K562 (cell line): ENCODE measurements around the gene CXCR2. TPM values are rescaled to one million over a fixed set of nuclear protein-coding genes. Genes with fewer than 3 reads are reported as not detected.

Experiments
- PATZ1 ChIP-seq: fragments of 250-450 bp; sonication (Bioruptor Pico); IDR thresholded peaks from 2 replicates; pipeline ENCODE4 v1.5.0; 2020; ENCODE audit warnings: mild to moderate bottlenecking, borderline replicate concordance
- PURB ChIP-seq: sonication (generic); formaldehyde crosslinking; IDR thresholded peaks from 2 replicates; pipeline ENCODE4 v1.9.0; 2021; ENCODE audit warnings: low read depth, mild to moderate bottlenecking, missing genetic modification reagents
- ZNF212 ChIP-seq: fragments of 450-650 bp; formaldehyde crosslinking; IDR thresholded peaks from 2 replicates; pipeline ENCODE4 v1.4.0; 2020; ENCODE audit warnings: mild to moderate bottlenecking
- ZNF253 ChIP-seq: fragments of 250-450 bp; sonication (Bioruptor Pico); conservative IDR thresholded peaks from 2 replicates; pipeline ENCODE4 v1.6.1; 2021; ENCODE audit warnings: mild to moderate bottlenecking
- ZNF445 ChIP-seq: fragments of 250-450 bp; sonication (Bioruptor Pico); IDR thresholded peaks from 2 replicates; pipeline ENCODE4 v1.4.0; 2020; ENCODE audit warnings: low read depth, mild to moderate bottlenecking, moderate library complexity
- polyA plus RNA-seq, 8 experiments: library from polyadenylated mRNA; depleted of rRNA in 4 of 8; stranded (reverse) in 5 of 8; unstranded in 3 of 8; fragments of >200 nt; fragmentation: Nextera tagmentation in 2 of 8; fragmentation: Illumina TruSeq in 1 of 8; extraction: Ambion mirVana in 2 of 8; extraction: Trizol in 1 of 8; gene quantifications; 2 replicates each; pipeline versions ENCODE4 v1.2.1 to v1.2.3, GENCODE V29; 2011 to 2014; ENCODE audit warnings: inconsistent platforms in 1 of 8, missing spikeins in 1 of 8
- total RNA-seq, 7 experiments: library from RNA; depleted of rRNA in 6 of 7; stranded (reverse); fragments of >200 nt in 6 of 7; fragmentation: Illumina TruSeq in 2 of 7; extraction: Trizol in 2 of 7; gene quantifications; 2 replicates each; pipeline versions ENCODE4 v1.2.1 to v1.2.3, GENCODE V29; 2011 to 2021; ENCODE audit warnings: low replicate concordance in 1 of 7

CXCR2 gene
- total and polyA plus RNA-seq, 9 of the 15 experiments (the other 6 are each of a cell fraction or from before 2014, with no cell fraction given): not detected

DNA sequence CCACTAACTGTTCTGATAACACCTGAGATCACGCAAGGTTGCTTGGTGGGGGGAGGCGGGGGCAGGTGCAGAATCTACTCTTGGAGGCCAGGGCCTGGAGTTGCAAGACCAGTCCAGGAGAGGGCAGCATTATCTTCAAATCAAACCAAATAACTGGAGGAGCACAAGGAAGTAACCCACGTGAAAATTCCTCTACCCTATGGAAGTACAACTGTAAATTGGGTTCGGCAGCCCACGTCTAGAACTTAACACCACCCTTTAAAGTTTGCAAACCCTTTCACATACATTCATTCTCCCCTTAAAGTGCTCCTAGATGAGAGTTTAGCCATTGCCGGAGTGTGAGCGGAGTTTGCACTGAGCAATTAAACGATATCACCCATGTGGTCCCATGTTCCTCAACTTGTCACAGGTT is 60.5 kb downstream of the CXCR2 start (continued):
- TF ChIP-seq PATZ1 (no peak), ZNF212 (no peak), ZNF253 (CRISPR knock-in tag) (no peak), ZNF445 (CRISPR knock-in tag) (no peak), PURB (CRISPR knock-in tag) (no peak)

Other genes starting within 250 kb of the CXCR2 start
Only the 7 nearest of the 9 such genes appear.
- 0.77 and 1.0 TPM in 2 replicates for gene TNS1, start 123.0 kb upstream of the CXCR2 start, total RNA-seq (2014; rRNA removed)
- gene TNS1, start 123.0 kb upstream of the CXCR2 start, total RNA-seq (2014; rRNA removed; fragmentation: Illumina TruSeq; extraction: Trizol): 0.47 and 0.51 TPM in 2 replicates
- gene TNS1, start 123.0 kb upstream of the CXCR2 start, total RNA-seq (2015; rRNA removed; fragmentation: Illumina TruSeq; extraction: Trizol): 0.18 and 0.23 TPM in 2 replicates
- 1.9 and 2.0 TPM in 2 replicates for gene TNS1, start 123.0 kb upstream of the CXCR2 start, total RNA-seq (2021)
- 0.61 and 1.3 TPM in 2 replicates for gene TNS1, start 123.0 kb upstream of the CXCR2 start, polyA plus RNA-seq (2011; rRNA removed)
- 1.8 and 2.7 TPM in 2 replicates for gene TNS1, start 123.0 kb upstream of the CXCR2 start, polyA plus RNA-seq (2014; fragmentation: Illumina TruSeq; extraction: Trizol)
- gene TNS1, start 123.0 kb upstream of the CXCR2 start, polyA plus RNA-seq (2014; fragmentation: Nextera tagmentation; extraction: Ambion mirVana): under 1 TPM; 0.13 to 0.18 TPM
- 1.1 and 1.4 TPM in 2 replicates for gene TNS1, start 123.0 kb upstream of the CXCR2 start, polyA plus RNA-seq (2014; rRNA removed)
- not detected in 2 replicates for gene RUFY4, start 56.8 kb upstream of the CXCR2 start, total RNA-seq (2014; rRNA removed)
- gene RUFY4, start 56.8 kb upstream of the CXCR2 start, total RNA-seq (2014; rRNA removed; fragmentation: Illumina TruSeq; extraction: Trizol): not detected in 2 replicates
- gene RUFY4, start 56.8 kb upstream of the CXCR2 start, total RNA-seq (2015; rRNA removed; fragmentation: Illumina TruSeq; extraction: Trizol): not detected in 2 replicates
- not detected in 2 replicates for gene RUFY4, start 56.8 kb upstream of the CXCR2 start, total RNA-seq (2021)
- not detected in 2 replicates for gene RUFY4, start 56.8 kb upstream of the CXCR2 start, polyA plus RNA-seq (2011; rRNA removed)
- not detected in 2 replicates for gene RUFY4, start 56.8 kb upstream of the CXCR2 start, polyA plus RNA-seq (2014; fragmentation: Illumina TruSeq; extraction: Trizol)
- not detected for gene RUFY4, start 56.8 kb upstream of the CXCR2 start, polyA plus RNA-seq (2014; fragmentation: Nextera tagmentation; extraction: Ambion mirVana)
- not detected in 2 replicates for gene RUFY4, start 56.8 kb upstream of the CXCR2 start, polyA plus RNA-seq (2014; rRNA removed)
- not detected in 2 replicates for gene CXCR1, start 40.9 kb downstream of the CXCR2 start, total RNA-seq (2014; rRNA removed)
- not detected in 2 replicates for gene CXCR1, start 40.9 kb downstream of the CXCR2 start, total RNA-seq (2014; rRNA removed; fragmentation: Illumina TruSeq; extraction: Trizol)
- gene CXCR1, start 40.9 kb downstream of the CXCR2 start, total RNA-seq (2015; rRNA removed; fragmentation: Illumina TruSeq; extraction: Trizol): not detected in 2 replicates
- not detected in 2 replicates for gene CXCR1, start 40.9 kb downstream of the CXCR2 start, total RNA-seq (2021)
- gene CXCR1, start 40.9 kb downstream of the CXCR2 start, polyA plus RNA-seq (2011; rRNA removed): not detected in 2 replicates
- not detected in 2 replicates for gene CXCR1, start 40.9 kb downstream of the CXCR2 start, polyA plus RNA-seq (2014; fragmentation: Illumina TruSeq; extraction: Trizol)
- not detected for gene CXCR1, start 40.9 kb downstream of the CXCR2 start, polyA plus RNA-seq (2014; fragmentation: Nextera tagmentation; extraction: Ambion mirVana)
- not detected in 2 replicates for gene CXCR1, start 40.9 kb downstream of the CXCR2 start, polyA plus RNA-seq (2014; rRNA removed)
- 81.9 and 83.6 TPM in 2 replicates for gene ARPC2, start 91.2 kb downstream of the CXCR2 start, total RNA-seq (2014; rRNA removed)
- gene ARPC2, start 91.2 kb downstream of the CXCR2 start, total RNA-seq (2014; rRNA removed; fragmentation: Illumina TruSeq; extraction: Trizol): 89.4 and 93.0 TPM in 2 replicates
- 101 and 111 TPM in 2 replicates for gene ARPC2, start 91.2 kb downstream of the CXCR2 start, total RNA-seq (2015; rRNA removed; fragmentation: Illumina TruSeq; extraction: Trizol)
- gene ARPC2, start 91.2 kb downstream of the CXCR2 start, total RNA-seq (2021): 81.4 and 91.5 TPM in 2 replicates
- gene ARPC2, start 91.2 kb downstream of the CXCR2 start, polyA plus RNA-seq (2011; rRNA removed): 178 and 187 TPM in 2 replicates
- gene ARPC2, start 91.2 kb downstream of the CXCR2 start, polyA plus RNA-seq (2014; fragmentation: Illumina TruSeq; extraction: Trizol): 127 and 152 TPM in 2 replicates
- gene ARPC2, start 91.2 kb downstream of the CXCR2 start, polyA plus RNA-seq (2014; fragmentation: Nextera tagmentation; extraction: Ambion mirVana): 100 to 1,000 TPM in 1 of 2 experiments, 10 to 100 TPM in 1; 94.0 to 103 TPM
- gene ARPC2, start 91.2 kb downstream of the CXCR2 start, polyA plus RNA-seq (2014; rRNA removed): 122 and 126 TPM in 2 replicates
- gene GPBAR1, start 135.0 kb downstream of the CXCR2 start, total RNA-seq (2014; rRNA removed): not detected in 2 replicates
- gene GPBAR1, start 135.0 kb downstream of the CXCR2 start, total RNA-seq (2014; rRNA removed; fragmentation: Illumina TruSeq; extraction: Trizol): not detected in 2 replicates
- gene GPBAR1, start 135.0 kb downstream of the CXCR2 start, total RNA-seq (2015; rRNA removed; fragmentation: Illumina TruSeq; extraction: Trizol): not detected in 2 replicates
- gene GPBAR1, start 135.0 kb downstream of the CXCR2 start, total RNA-seq (2021): not detected in 2 replicates
- not detected in 2 replicates for gene GPBAR1, start 135.0 kb downstream of the CXCR2 start, polyA plus RNA-seq (2011; rRNA removed)
- gene GPBAR1, start 135.0 kb downstream of the CXCR2 start, polyA plus RNA-seq (2014; fragmentation: Illumina TruSeq; extraction: Trizol): not detected in 2 replicates
- gene GPBAR1, start 135.0 kb downstream of the CXCR2 start, polyA plus RNA-seq (2014; fragmentation: Nextera tagmentation; extraction: Ambion mirVana): not detected
- gene GPBAR1, start 135.0 kb downstream of the CXCR2 start, polyA plus RNA-seq (2014; rRNA removed): not detected in 2 replicates
- gene AAMP, start 144.1 kb downstream of the CXCR2 start, total RNA-seq (2014; rRNA removed): 156 and 197 TPM in 2 replicates
- 62.2 and 77.6 TPM in 2 replicates for gene AAMP, start 144.1 kb downstream of the CXCR2 start, total RNA-seq (2014; rRNA removed; fragmentation: Illumina TruSeq; extraction: Trizol)
- gene AAMP, start 144.1 kb downstream of the CXCR2 start, total RNA-seq (2015; rRNA removed; fragmentation: Illumina TruSeq; extraction: Trizol): 94.1 and 99.2 TPM in 2 replicates
- gene AAMP, start 144.1 kb downstream of the CXCR2 start, total RNA-seq (2021): 87.7 and 96.9 TPM in 2 replicates
- 39.5 and 47.3 TPM in 2 replicates for gene AAMP, start 144.1 kb downstream of the CXCR2 start, polyA plus RNA-seq (2011; rRNA removed)
- gene AAMP, start 144.1 kb downstream of the CXCR2 start, polyA plus RNA-seq (2014; fragmentation: Illumina TruSeq; extraction: Trizol): 135 and 139 TPM in 2 replicates
- gene AAMP, start 144.1 kb downstream of the CXCR2 start, polyA plus RNA-seq (2014; fragmentation: Nextera tagmentation; extraction: Ambion mirVana): 1 to 10 TPM; 5.7 to 8.9 TPM
- gene AAMP, start 144.1 kb downstream of the CXCR2 start, polyA plus RNA-seq (2014; rRNA removed): 133 and 156 TPM in 2 replicates
- gene PNKD, start 144.5 kb downstream of the CXCR2 start, total RNA-seq (2014; rRNA removed): 50.2 and 55.7 TPM in 2 replicates
- gene PNKD, start 144.5 kb downstream of the CXCR2 start, total RNA-seq (2014; rRNA removed; fragmentation: Illumina TruSeq; extraction: Trizol): 17.5 and 26.0 TPM in 2 replicates
- gene PNKD, start 144.5 kb downstream of the CXCR2 start, total RNA-seq (2015; rRNA removed; fragmentation: Illumina TruSeq; extraction: Trizol): 32.3 and 34.0 TPM in 2 replicates
- 59.5 and 60.1 TPM in 2 replicates for gene PNKD, start 144.5 kb downstream of the CXCR2 start, total RNA-seq (2021)
- gene PNKD, start 144.5 kb downstream of the CXCR2 start, polyA plus RNA-seq (2011; rRNA removed): 37.2 and 41.2 TPM in 2 replicates
- 64.2 and 68.2 TPM in 2 replicates for gene PNKD, start 144.5 kb downstream of the CXCR2 start, polyA plus RNA-seq (2014; fragmentation: Illumina TruSeq; extraction: Trizol)
- gene PNKD, start 144.5 kb downstream of the CXCR2 start, polyA plus RNA-seq (2014; fragmentation: Nextera tagmentation; extraction: Ambion mirVana): 100 to 1,000 TPM in 1 of 2 experiments, 10 to 100 TPM in 1; 89.1 to 105 TPM
- 80.6 and 85.2 TPM in 2 replicates for gene PNKD, start 144.5 kb downstream of the CXCR2 start, polyA plus RNA-seq (2014; rRNA removed)